Calu3 (cell line): ENCODE measurements around the gene AKAP9. TPM values are rescaled to one million over a fixed set of nuclear protein-coding genes. Genes with fewer than 3 reads are reported as not detected.

Experiments
- BruUV-seq: library from RNA; stranded (reverse); fragments of 400-500 nt; replicated peaks from 2 replicates; lab custom pipeline; 2021; lab: Mats Ljungman, UMichigan
- CTCF ChIA-PET: fragments of 300-600 bp; sonication (Branson Sonifier 250); formaldehyde crosslinking; loops from one replicate; lab custom pipeline; 2022; ENCODE audit warnings: antibody characterized with exemption; lab: Charles Lee
- DNase-seq: peaks from one replicate; pipeline ENCODE4 v3.0.0; 2022
- H3K27ac Mint-ChIP-seq: one replicate; pipeline ENCODE4 v1.8.0; 2022; ENCODE audit warnings: mixed read lengths; ENCODE audit not compliant: unreplicated experiment
- H3K27me3 Mint-ChIP-seq: one replicate; pipeline ENCODE4 v1.8.0; 2022; ENCODE audit warnings: mixed read lengths; ENCODE audit not compliant: unreplicated experiment
- H3K36me3 Mint-ChIP-seq: one replicate; pipeline ENCODE4 v1.8.0; 2022; ENCODE audit warnings: mild to moderate bottlenecking, moderate library complexity, mixed read lengths; ENCODE audit not compliant: insufficient read depth, unreplicated experiment
- H3K4me1 Mint-ChIP-seq: one replicate; pipeline ENCODE4 v1.8.0; 2022; ENCODE audit warnings: mild to moderate bottlenecking, low read depth, mixed read lengths; ENCODE audit not compliant: unreplicated experiment
- H3K4me3 Mint-ChIP-seq: one replicate; pipeline ENCODE4 v1.8.0; 2022; ENCODE audit warnings: mild to moderate bottlenecking, low read depth, moderate library complexity, mixed read lengths; ENCODE audit not compliant: unreplicated experiment
- H3K9me3 Mint-ChIP-seq: one replicate; pipeline ENCODE4 v1.8.0; 2022; ENCODE audit warnings: low read depth, mixed read lengths; ENCODE audit not compliant: unreplicated experiment
- intact Hi-C: fragments of 100-400 bp; cut with micrococcal nuclease; formaldehyde crosslinking; loops from one replicate; pipeline ENCODE4 v1.10.0; 2022; ENCODE audit not compliant: unreplicated experiment
- total RNA-seq: library from RNA; stranded (reverse); gene quantifications from 2 replicates; pipeline ENCODE4 v1.2.3, GENCODE V29; 2022
- TF ChIP-seq, protein P1 (sequence below): fragments of 200-600 bp; IDR thresholded peaks from one replicate; pipeline ENCODE4 v1.8.0; 2022; ENCODE audit warnings: antibody characterized with exemption; ENCODE audit not compliant: unreplicated experiment

Gene AKAP9
- total RNA-seq, 1 experiment from 2014 or later, result 33.4 TPM

DNA sequence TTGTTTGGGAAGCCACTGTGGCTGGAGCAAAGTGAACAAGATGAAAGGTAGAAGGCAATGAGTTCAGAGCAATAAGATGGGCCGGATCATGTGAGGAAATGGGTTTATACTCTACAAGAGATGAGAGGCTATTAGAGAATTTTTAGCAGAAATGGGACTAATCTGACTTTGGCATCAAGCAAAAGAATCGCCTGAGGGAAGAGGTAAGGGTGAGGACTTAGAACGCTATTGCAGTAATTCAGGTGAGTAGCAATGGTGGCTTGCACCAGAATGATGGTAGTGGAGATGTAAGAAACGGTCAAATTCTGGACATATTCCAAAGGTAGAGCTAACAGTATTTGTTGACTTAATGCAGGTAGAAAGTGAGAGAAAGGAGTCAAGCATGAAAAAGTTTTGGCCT, 29.5 kb upstream of the AKAP9 start:
- TF ChIP-seq, protein P1, sequence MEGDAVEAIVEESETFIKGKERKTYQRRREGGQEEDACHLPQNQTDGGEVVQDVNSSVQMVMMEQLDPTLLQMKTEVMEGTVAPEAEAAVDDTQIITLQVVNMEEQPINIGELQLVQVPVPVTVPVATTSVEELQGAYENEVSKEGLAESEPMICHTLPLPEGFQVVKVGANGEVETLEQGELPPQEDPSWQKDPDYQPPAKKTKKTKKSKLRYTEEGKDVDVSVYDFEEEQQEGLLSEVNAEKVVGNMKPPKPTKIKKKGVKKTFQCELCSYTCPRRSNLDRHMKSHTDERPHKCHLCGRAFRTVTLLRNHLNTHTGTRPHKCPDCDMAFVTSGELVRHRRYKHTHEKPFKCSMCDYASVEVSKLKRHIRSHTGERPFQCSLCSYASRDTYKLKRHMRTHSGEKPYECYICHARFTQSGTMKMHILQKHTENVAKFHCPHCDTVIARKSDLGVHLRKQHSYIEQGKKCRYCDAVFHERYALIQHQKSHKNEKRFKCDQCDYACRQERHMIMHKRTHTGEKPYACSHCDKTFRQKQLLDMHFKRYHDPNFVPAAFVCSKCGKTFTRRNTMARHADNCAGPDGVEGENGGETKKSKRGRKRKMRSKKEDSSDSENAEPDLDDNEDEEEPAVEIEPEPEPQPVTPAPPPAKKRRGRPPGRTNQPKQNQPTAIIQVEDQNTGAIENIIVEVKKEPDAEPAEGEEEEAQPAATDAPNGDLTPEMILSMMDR, result no peak
- Mint-ChIP-seq H3K27me3 (peaks cover 12% of the 10 kb centered on the region), H3K9me3 (peaks cover 2% of the 10 kb centered on the region), H3K4me1 (no peaks in the 10 kb centered on the region), H3K36me3 (no peaks in the 10 kb centered on the region), H3K4me3 (no peak overlapping the region), H3K27ac (no peak overlapping the region)
- DNase-seq, result no peak
- CTCF ChIA-PET, result no interaction called here
- intact Hi-C loops, result no loop called here
- BruUV-seq, result no TSS peak

DNA sequence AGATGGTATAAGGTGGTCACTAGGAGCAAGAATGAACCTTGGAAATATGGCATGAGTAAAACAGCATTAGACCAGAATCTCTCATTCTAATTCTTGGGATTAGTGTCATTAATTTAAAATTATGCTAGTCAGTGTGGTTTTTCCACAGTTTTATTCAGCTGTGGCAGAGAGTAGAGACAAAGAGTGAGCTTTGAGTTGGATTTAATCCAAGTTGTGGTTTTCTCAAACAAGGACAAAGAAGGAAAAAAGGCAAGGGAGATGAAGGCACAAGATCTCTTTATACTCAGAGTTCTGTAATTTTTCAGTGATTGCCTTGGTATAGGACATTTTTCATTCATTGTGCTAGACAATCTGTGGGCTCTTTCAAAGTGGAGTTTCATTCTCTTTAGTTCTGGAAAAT, 28.2 kb upstream of the AKAP9 start:
- CTCF ChIA-PET, result no interaction called here
- no peaks in the 10 kb centered on the region for H3K9me3 Mint-ChIP-seq
- peaks cover 5% of the 10 kb centered on the region for H3K27me3 Mint-ChIP-seq
- BruUV-seq, result no TSS peak
- no peak overlapping the region for H3K4me3 Mint-ChIP-seq
- no peaks in the 10 kb centered on the region for H3K4me1 Mint-ChIP-seq
- TF ChIP-seq, protein P1, result no peak
- no peak overlapping the region for H3K27ac Mint-ChIP-seq
- no peak for DNase-seq
- intact Hi-C loops, result no loop called here
- H3K36me3 Mint-ChIP-seq, result no peaks in the 10 kb centered on the region

DNA sequence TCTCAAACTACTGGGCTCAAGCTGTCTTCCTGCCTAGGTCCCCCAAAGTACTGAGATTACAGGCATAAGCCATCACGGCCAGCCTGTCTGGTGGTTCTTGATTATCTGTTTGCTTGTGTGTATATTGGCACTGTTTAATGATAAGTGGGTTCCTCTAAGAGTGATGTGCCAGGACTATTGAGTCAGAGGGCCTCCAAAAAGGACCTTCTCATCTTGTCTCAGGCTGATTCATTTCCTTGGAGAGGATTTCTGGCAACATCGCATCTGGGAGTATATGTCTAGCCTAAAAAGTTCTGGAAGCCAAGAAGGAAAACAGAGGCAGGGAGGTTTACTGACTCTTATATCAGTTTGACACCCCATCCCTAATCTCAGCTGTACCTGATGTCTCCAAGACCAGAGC, 27.1 kb upstream of the AKAP9 start:
- CTCF ChIA-PET, result interaction anchor here (0.6 kb wide), 1 partner anchor 463 kb away, joined by 3 read pairs; no protein-coding TSS in a partner anchor
- Mint-ChIP-seq H3K4me3 (no peak overlapping the region), H3K9me3 (no peaks in the 10 kb centered on the region), H3K36me3 (no peaks in the 10 kb centered on the region), H3K4me1 (no peaks in the 10 kb centered on the region), H3K27ac (no peak overlapping the region), H3K27me3 (no peaks in the 10 kb centered on the region)
- TF ChIP-seq, protein P1, result no peak
- intact Hi-C loops, result no loop called here
- no peak for DNase-seq
- BruUV-seq, result no TSS peak

DNA sequence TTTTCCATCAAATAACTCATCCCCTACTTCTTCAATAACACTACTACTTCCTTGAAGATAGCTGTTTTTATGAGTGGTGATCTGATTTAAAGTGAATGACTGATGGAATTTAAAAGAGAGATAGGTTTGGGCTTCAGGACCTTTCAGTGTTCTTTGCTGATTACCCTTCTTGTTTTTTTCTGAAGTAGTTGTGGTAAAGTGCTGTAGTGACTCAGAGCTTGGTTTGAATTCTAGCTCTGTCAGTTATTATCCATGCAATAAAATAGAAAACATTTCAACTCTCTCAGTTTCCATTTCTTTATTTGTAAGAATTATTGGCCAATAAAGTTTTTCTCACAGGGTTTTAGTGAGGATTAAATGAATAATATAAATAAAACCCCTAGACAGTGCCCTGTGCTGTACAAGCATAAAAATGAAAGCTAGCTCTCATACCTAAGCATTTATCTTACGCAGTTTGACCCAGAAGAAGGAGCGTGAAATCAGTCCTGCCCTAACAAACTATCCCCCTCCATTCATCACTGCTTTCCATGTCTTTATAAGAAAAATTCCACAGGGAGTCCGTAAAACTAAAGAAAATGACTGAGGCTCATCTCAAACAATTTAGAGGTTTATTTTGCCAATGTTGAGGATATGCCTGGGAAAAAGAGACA, 25.1 kb upstream of the AKAP9 start:
- no peak overlapping the region for H3K27ac Mint-ChIP-seq
- no TSS peak for BruUV-seq

More for the DNA sequence above, 25.1 kb upstream of the AKAP9 start:
- H3K4me3 Mint-ChIP-seq, result no peak overlapping the region
- CTCF ChIA-PET, result no interaction called here
- TF ChIP-seq, protein P1, result no peak
- no peaks in the 10 kb centered on the region for H3K27me3 Mint-ChIP-seq
- DNase-seq, result no peak
- intact Hi-C loops, result no loop called here
- no peaks in the 10 kb centered on the region for H3K36me3 Mint-ChIP-seq
- no peaks in the 10 kb centered on the region for H3K4me1 Mint-ChIP-seq
- no peaks in the 10 kb centered on the region for H3K9me3 Mint-ChIP-seq
